ENCODE measurements around the gene SPOCK1. TPM values are rescaled to one million over a fixed set of nuclear protein-coding genes. Genes with fewer than 3 reads are reported as not detected.

Gene SPOCK1
- total RNA-seq, 1 donor from 2014 or later = 6.8 TPM

- Histone ChIP-seq H3K4me3 (ENCODE audit: low read depth, low read length) (no peak overlapping the region), H3K36me3 (ENCODE audit: control insufficient read depth, insufficient read depth, low read length) (no peaks in the 10 kb centered on the region), H3K27me3 (ENCODE audit: control insufficient read depth, insufficient read depth, low read length) (no peaks in the 10 kb centered on the region)
- DNase-seq (ENCODE audit: low read depth) = no peak
- TF ChIP-seq CTCF (IDR thresholded peaks at IDR 0.05; ENCODE audit: insufficient read depth, low read length, severe bottlenecking) = no peak
- FAIRE-seq = no peak
These were observed 346.5 kb downstream of the SPOCK1 start for GRCh38 chr5:137152616-137153015.

GRCh38 chr5:137148655-137149054 is 350.5 kb downstream of the SPOCK1 start:
- Histone ChIP-seq H3K27me3 (ENCODE audit: control insufficient read depth, insufficient read depth, low read length) (no peaks in the 10 kb centered on the region), H3K4me3 (ENCODE audit: low read depth, low read length) (no peak overlapping the region), H3K36me3 (ENCODE audit: control insufficient read depth, insufficient read depth, low read length) (no peaks in the 10 kb centered on the region)
- TF ChIP-seq CTCF (IDR thresholded peaks at IDR 0.05; ENCODE audit: insufficient read depth, low read length, severe bottlenecking) = no peak
- FAIRE-seq (no peak), DNase-seq (ENCODE audit: low read depth) (no peak)

DNA sequence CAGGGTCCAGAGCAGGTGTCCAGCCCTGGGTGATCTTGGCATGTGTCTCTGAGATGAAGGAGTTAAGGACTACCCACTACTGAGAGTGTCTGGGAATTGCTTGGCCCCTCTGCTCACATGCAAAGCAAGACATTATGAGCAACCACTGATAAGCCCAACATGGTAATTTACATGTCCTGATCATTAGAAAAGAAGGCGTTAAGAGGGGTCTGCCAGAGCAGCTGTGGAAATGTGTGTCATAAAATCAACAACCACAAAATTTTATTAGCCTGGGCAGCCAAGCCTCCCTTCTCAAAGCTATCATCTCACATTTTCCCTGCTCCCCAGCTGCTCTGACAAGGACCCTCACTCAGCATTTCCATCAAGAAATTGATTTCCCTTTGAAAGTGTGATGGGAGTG is 351.0 kb downstream of the SPOCK1 start:
- H3K36me3 ChIP-seq (ENCODE audit: control insufficient read depth, insufficient read depth, low read length) = no peaks in the 10 kb centered on the region
- no peak for TF ChIP-seq CTCF (IDR thresholded peaks at IDR 0.05; ENCODE audit: insufficient read depth, low read length, severe bottlenecking)
- H3K4me3 ChIP-seq (ENCODE audit: low read depth, low read length) = no peak overlapping the region
- no peaks in the 10 kb centered on the region for H3K27me3 ChIP-seq (ENCODE audit: control insufficient read depth, insufficient read depth, low read length)
- no peak for DNase-seq (ENCODE audit: low read depth)
- FAIRE-seq = no peak

- DNase-seq (ENCODE audit: low read depth) (no peak), FAIRE-seq (no peak)
- no peak overlapping the region for H3K4me3 ChIP-seq (ENCODE audit: low read depth, low read length)
- TF ChIP-seq CTCF (IDR thresholded peaks at IDR 0.05; ENCODE audit: insufficient read depth, low read length, severe bottlenecking) = no peak
- H3K27me3 ChIP-seq (ENCODE audit: control insufficient read depth, insufficient read depth, low read length) = no peaks in the 10 kb centered on the region
- no peaks in the 10 kb centered on the region for H3K36me3 ChIP-seq (ENCODE audit: control insufficient read depth, insufficient read depth, low read length)
These were observed 351.8 kb downstream of the SPOCK1 start for GRCh38 chr5:137147346-137147745.

DNA sequence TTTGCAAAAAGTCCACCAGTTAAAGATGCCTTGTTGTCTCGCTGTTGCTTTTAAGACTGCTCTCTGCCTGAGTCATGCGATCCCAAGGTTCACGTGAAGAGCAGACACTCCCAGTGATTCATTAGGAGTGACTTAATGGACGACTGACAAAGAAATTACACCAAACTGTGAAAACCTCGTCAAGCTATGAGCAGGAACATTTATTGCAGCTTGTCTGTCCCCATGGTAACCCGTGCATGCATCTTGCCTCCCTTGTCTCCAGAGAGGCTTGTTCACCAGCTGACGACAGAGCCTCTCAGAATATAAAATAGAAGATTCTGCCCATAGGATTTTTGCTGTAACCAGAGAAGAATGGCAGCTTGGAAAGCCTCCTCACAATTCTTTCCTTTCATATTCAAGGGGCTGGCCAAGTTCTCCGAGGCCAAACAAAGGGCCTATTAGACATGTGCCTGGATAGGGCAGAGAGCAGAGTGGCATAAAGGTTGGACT is 352.7 kb downstream of the SPOCK1 start:
- DNase-seq (ENCODE audit: low read depth) (peak; percentile 100), FAIRE-seq (peak; percentile 99)
- TF ChIP-seq CTCF (IDR thresholded peaks at IDR 0.05; ENCODE audit: insufficient read depth, low read length, severe bottlenecking) = no peak
- Histone ChIP-seq H3K27me3 (ENCODE audit: control insufficient read depth, insufficient read depth, low read length) (no peaks in the 10 kb centered on the region), H3K4me3 (ENCODE audit: low read depth, low read length) (no peak overlapping the region), H3K36me3 (ENCODE audit: control insufficient read depth, insufficient read depth, low read length) (no peaks in the 10 kb centered on the region)

DNA sequence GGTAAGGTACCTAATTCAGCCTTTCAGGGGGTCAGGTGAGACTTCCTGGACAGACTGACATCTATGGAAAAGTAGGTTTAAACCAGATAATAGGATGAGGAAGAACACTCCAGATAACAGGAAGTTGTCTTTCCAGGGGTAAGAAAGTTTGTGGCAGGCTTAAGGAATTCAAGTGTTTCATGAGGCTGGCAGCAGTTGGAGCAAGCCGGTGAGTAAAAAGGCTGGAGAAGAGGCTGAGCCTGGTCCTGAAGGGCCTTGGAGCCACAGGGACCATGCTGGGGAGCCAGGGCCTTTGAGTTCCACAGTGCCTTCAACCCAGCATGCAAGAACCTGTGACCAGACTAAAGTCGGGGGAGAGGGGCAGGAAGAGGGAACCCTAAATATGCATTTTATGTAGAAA is 353.4 kb downstream of the SPOCK1 start:
- Histone ChIP-seq H3K4me3 (ENCODE audit: low read depth, low read length) (no peak overlapping the region), H3K27me3 (ENCODE audit: control insufficient read depth, insufficient read depth, low read length) (no peaks in the 10 kb centered on the region), H3K36me3 (ENCODE audit: control insufficient read depth, insufficient read depth, low read length) (no peaks in the 10 kb centered on the region)
- FAIRE-seq (no peak), DNase-seq (ENCODE audit: low read depth) (peak; percentile 15)
- no peak for TF ChIP-seq CTCF (IDR thresholded peaks at IDR 0.05; ENCODE audit: insufficient read depth, low read length, severe bottlenecking)

Measured in bronchial epithelial cell (primary cell).